Chondrocyte (in vitro differentiated cells): ENCODE data around the gene ZCCHC10. TPM values are rescaled to one million over a fixed set of nuclear protein-coding genes. Genes with fewer than 3 reads are reported as not detected.
"Not testable (repeated sequence)": the region's sequence is repeated elsewhere in the genome, so short reads cannot be mapped to it uniquely, and the experiment has no call there.

ENCODE experiments used
- DNase-seq: peaks from one replicate; pipeline ENCODE4 v3.0.0; 2021; ENCODE audit warnings: mixed read lengths, low spot score
- H3K27ac Mint-ChIP-seq: one replicate; pipeline ENCODE4 v1.8.0; 2021; ENCODE audit warnings: mild to moderate bottlenecking, moderate library complexity, mixed read lengths; ENCODE audit not compliant: unreplicated experiment
- H3K27me3 Mint-ChIP-seq: 2 replicates; pipeline ENCODE4 v1.8.0; 2021; ENCODE audit warnings: low read depth, mixed read lengths
- H3K36me3 Mint-ChIP-seq: 2 replicates; pipeline ENCODE4 v1.8.0; 2021; ENCODE audit warnings: low read depth, mixed read lengths
- H3K4me1 Mint-ChIP-seq: 2 replicates; pipeline ENCODE4 v1.8.0; 2021; ENCODE audit warnings: low read depth, mild to moderate bottlenecking, mixed read lengths
- H3K4me3 Mint-ChIP-seq: one replicate; pipeline ENCODE4 v1.8.0; 2021; ENCODE audit warnings: mild to moderate bottlenecking, moderate library complexity, mixed read lengths; ENCODE audit not compliant: unreplicated experiment
- H3K9me3 Mint-ChIP-seq: 2 replicates; pipeline ENCODE4 v1.8.0; 2021; ENCODE audit warnings: low read depth, mixed read lengths
- CTCF ChIP-seq: fragments of 200-600 bp; sonication (generic); IDR thresholded peaks from 2 replicates; pipeline ENCODE4 v1.5.0; 2021; ENCODE audit warnings: antibody characterized with exemption, mild to moderate bottlenecking, moderate library complexity
- total RNA-seq: library from RNA; stranded (reverse); gene quantifications from 3 replicates; pipeline ENCODE4 v1.2.1, GENCODE V29; 2021

Gene ZCCHC10
- total RNA-seq, 1 donor from 2014 or later = 19.9 TPM

DNA sequence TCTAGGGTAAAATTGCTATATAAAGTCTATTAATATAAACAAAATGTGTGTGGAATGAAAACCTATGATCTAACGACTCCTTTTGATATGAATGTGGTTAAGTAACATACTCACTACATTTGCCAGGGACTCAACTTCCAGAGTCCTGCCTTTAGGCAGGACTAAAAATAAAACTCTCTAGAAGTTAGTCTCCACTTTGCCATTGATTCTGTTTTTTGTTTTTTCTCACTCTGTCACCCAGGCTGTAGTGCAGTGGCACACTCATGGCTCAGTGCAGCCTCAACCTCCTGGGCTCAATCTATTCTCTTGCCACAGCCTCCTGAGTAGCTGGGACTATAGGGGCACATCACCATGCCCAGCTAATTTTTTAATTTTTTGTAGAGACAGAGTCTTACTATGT lies 30.0 kb downstream of the ZCCHC10 start:
- Mint-ChIP-seq H3K27ac (peak overlapping the region; percentile 45), H3K27me3 (no peaks in the 10 kb centered on the region), H3K4me3 (no peak overlapping the region), H3K4me1 (peaks cover 28% of the 10 kb centered on the region), H3K36me3 (peaks cover 4% of the 10 kb centered on the region), H3K9me3 (no peaks in the 10 kb centered on the region)
- DNase-seq = no peak
- TF ChIP-seq CTCF = no peak

DNA sequence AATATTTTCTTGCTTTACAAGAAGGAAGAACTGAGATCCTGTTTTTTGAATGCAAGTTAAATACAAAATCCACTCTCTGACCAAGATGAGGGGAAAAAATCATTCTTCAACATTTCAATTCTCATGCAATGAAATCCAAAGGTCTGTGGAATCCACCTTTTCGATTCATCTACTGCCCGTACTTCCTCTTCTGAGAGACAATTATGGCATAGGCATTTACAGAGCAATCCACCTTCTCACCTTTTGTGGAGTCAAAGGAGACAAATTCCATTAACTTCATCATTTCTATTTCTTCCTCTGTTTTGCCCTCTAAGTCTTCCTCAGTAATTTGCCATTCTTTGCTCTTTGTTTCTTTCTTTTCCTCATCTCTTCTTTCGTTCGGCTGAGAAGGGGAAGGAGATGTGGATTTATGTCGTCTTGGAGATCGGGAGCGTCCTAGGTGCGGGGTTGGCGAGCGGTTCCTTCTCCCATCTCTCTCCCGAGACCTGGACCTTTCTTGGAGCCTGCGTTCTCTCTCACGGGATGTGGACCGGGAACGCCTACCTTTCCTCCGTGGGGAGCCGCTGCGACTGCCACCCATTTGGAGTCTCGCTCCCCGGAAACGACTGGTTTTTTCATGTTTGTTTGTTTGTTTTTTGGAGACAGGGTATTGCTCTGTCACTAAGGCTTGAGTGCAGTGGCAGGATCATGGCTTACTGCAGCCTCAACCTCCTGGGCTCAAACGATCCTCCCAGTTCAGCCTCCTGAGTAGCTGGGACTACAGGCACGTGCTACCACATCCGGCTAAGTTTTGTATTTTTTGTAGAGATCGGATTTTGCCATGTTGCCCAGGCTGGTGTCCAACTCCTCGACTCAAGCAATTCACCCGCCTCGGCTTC lies 38.6 kb downstream of the ZCCHC10 start:
- no peaks in the 10 kb centered on the region for H3K27me3 Mint-ChIP-seq
- no peak for TF ChIP-seq CTCF
- no peaks in the 10 kb centered on the region for H3K4me1 Mint-ChIP-seq
- peak overlapping the region; percentile 1 for H3K4me3 Mint-ChIP-seq
- no peak overlapping the region for H3K27ac Mint-ChIP-seq
- no peaks in the 10 kb centered on the region for H3K36me3 Mint-ChIP-seq
- H3K9me3 Mint-ChIP-seq = no peaks in the 10 kb centered on the region
- DNase-seq = no peak

DNA sequence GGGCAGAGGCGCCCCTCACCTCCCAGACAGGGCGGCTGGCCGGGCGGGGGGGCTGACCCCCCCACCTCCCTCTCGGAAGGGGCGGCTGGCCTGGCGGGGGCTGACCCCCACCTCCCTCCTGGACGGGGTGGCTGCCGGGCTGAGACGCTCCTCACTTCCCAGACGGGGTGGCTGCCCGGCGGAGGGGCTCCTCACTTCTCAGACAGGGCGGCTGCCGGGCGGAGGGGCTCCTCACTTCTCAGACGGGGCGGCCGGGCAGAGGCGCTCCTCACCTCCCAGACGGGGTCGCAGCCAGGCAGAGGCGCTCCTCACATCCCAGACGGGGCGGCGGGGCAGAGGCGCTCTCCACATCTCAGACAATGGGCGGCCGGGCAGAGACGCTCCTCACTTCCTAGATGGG lies 43.4 kb downstream of the ZCCHC10 start:
- H3K9me3 Mint-ChIP-seq, H3K27me3 Mint-ChIP-seq, H3K36me3 Mint-ChIP-seq, H3K4me1 Mint-ChIP-seq, H3K4me3 Mint-ChIP-seq, DNase-seq, H3K27ac Mint-ChIP-seq: not testable (repeated sequence)

DNA sequence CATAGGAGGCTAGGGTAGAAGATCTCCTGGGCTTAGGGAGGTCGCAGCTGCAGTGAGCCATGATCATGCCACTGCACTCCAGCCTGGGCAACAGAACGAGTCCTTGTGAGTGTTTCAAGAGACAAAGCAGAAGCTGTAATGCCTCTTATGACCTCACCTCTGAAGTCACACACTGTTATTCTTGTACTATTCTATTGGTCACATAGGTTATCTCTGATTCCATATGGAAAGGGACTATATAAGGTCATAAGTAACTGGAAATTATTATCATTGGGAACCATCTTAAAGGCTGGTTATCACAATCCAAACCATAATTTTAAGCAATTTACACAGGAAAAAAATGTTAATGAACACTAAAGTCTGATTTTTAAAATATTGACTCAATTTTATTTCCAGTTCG lies 45.1 kb downstream of the ZCCHC10 start:
- peaks cover 12% of the 10 kb centered on the region for H3K9me3 Mint-ChIP-seq
- H3K27me3 Mint-ChIP-seq = no peaks in the 10 kb centered on the region
- no peak for DNase-seq
- no peak overlapping the region for H3K4me3 Mint-ChIP-seq
- TF ChIP-seq CTCF = no peak
- peaks cover 4% of the 10 kb centered on the region for H3K36me3 Mint-ChIP-seq
- H3K27ac Mint-ChIP-seq = no peak overlapping the region
- H3K4me1 Mint-ChIP-seq = no peaks in the 10 kb centered on the region

DNA sequence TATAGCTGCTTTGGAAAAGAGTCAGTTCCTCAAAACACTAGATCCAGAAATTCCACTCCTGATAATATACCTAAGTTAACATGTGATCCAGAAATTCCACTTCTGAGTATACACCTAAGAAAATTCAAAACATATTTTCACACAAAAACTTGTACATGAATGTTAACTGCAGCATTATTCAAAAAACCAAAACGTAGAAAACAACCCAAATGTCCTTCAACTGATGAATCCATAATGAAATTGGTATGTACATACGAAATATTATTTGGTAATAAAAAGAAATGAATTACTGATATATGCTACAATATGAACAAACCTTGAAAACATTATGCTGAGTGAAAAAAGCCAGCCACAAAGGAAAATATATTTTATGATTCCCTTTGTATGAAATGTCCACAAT lies 46.4 kb downstream of the ZCCHC10 start:
- peaks cover 4% of the 10 kb centered on the region for H3K36me3 Mint-ChIP-seq
- no peaks in the 10 kb centered on the region for H3K4me1 Mint-ChIP-seq
- H3K27me3 Mint-ChIP-seq = no peaks in the 10 kb centered on the region
- no peak overlapping the region for H3K27ac Mint-ChIP-seq
- no peak overlapping the region for H3K4me3 Mint-ChIP-seq
- H3K9me3 Mint-ChIP-seq = peaks cover 12% of the 10 kb centered on the region
- TF ChIP-seq CTCF = no peak
- DNase-seq = no peak

- no peak for DNase-seq
- no peaks in the 10 kb centered on the region for H3K4me1 Mint-ChIP-seq
- H3K27ac Mint-ChIP-seq = no peak overlapping the region
- H3K9me3 Mint-ChIP-seq = peaks cover 12% of the 10 kb centered on the region
- no peak overlapping the region for H3K4me3 Mint-ChIP-seq
- TF ChIP-seq CTCF = no peak
- no peaks in the 10 kb centered on the region for H3K27me3 Mint-ChIP-seq
- peaks cover 4% of the 10 kb centered on the region for H3K36me3 Mint-ChIP-seq
Observed at GRCh38 chr5:132979367-132979940, 46.9 kb downstream of the ZCCHC10 start.
